CD4-positive, alpha-beta T cell (primary cell): Measurements from ENCODE around the gene DIAPH2. TPM values are rescaled to one million over a fixed set of nuclear protein-coding genes. Genes with fewer than 3 reads are reported as not detected.

Source experiments
- ATAC-seq: fragments of 200-7000 bp; cut with Tn5 transposase; one replicate; pipeline ENCODE4 v1.10.0; 2022; ENCODE audit warnings: mild to moderate bottlenecking; ENCODE audit not compliant: poor library complexity
- CTCF ChIA-PET: fragments of 350-600 bp; sonication (Branson Sonifier 250); formaldehyde crosslinking; loops from one replicate; lab custom pipeline; 2021; ENCODE audit warnings: antibody characterized with exemption, inconsistent platforms; lab: Charles Lee
- POLR2A ChIA-PET: fragments of 350-600 bp; sonication (Branson Sonifier 250); formaldehyde crosslinking; loops from one replicate; lab custom pipeline; 2021; ENCODE audit warnings: antibody characterized with exemption, inconsistent platforms; lab: Charles Lee
- DNase-seq, 14 experiments: peaks; one replicate each; pipeline ENCODE4 v3.0.0-alpha.2; 2013 to 2020; ENCODE audit warnings: mixed read lengths in 2 of 14
- H3K27ac ChIP-seq, 2 donors: one replicate each; pipeline versions ENCODE4 v1.5.1 to v1.7.0; 2013; ENCODE audit warnings: low read length in 2 of 2, low read depth in 1 of 2, mild to moderate bottlenecking in 1 of 2
- H3K27me3 ChIP-seq, 2 experiments: 1 replicate in 1 of 2; 2 replicates in 1 of 2; pipeline versions ENCODE4 v1.6.1 to v1.7.0; 2013; ENCODE audit warnings: low read length in 2 of 2, control low read depth in 1 of 2, mild to moderate bottlenecking in 1 of 2, moderate library complexity in 1 of 2; ENCODE audit not compliant: insufficient read depth in 2 of 2, control insufficient read depth in 1 of 2
- H3K36me3 ChIP-seq: one replicate; pipeline ENCODE4 v1.6.1; 2013; ENCODE audit warnings: low read length, control low read depth; ENCODE audit not compliant: insufficient read depth
- H3K4me1 ChIP-seq: one replicate; pipeline ENCODE4 v1.6.1; 2013; ENCODE audit warnings: low read length, control low read depth; ENCODE audit not compliant: insufficient read depth
- H3K4me3 ChIP-seq: one replicate; pipeline ENCODE4 v1.5.1; 2013; ENCODE audit warnings: mild to moderate bottlenecking, low read length, moderate library complexity
- H3K9me3 ChIP-seq, 2 experiments: 1 replicate in 1 of 2; 2 replicates in 1 of 2; pipeline versions ENCODE4 v1.6.1 to v1.7.0; 2013; ENCODE audit warnings: low read length in 2 of 2, mild to moderate bottlenecking in 2 of 2, control low read depth in 1 of 2, moderate library complexity in 1 of 2; ENCODE audit not compliant: control insufficient read depth in 1 of 2, insufficient read depth in 1 of 2
- H3K27ac Mint-ChIP-seq: one replicate; pipeline ENCODE4 v1.8.0; 2020; ENCODE audit warnings: mixed read lengths
- H3K27me3 Mint-ChIP-seq: one replicate; pipeline ENCODE4 v1.8.0; 2021; ENCODE audit warnings: mixed read lengths
- H3K36me3 Mint-ChIP-seq: one replicate; pipeline ENCODE4 v1.8.0; 2021; ENCODE audit warnings: low read depth, mixed read lengths
- H3K4me1 Mint-ChIP-seq: one replicate; pipeline ENCODE4 v1.8.0; 2021; ENCODE audit warnings: low read depth, mixed read lengths
- H3K4me3 Mint-ChIP-seq: one replicate; pipeline ENCODE4 v1.8.0; 2020; ENCODE audit warnings: mild to moderate bottlenecking, mixed read lengths
- H3K9me3 Mint-ChIP-seq: one replicate; pipeline ENCODE4 v1.8.0; 2020; ENCODE audit warnings: mixed read lengths
- intact Hi-C, 2 experiments: fragments of 100-400 bp; cut with DNase I in 1 of 2; cut with micrococcal nuclease in 1 of 2; formaldehyde crosslinking; loops; one replicate each; pipeline versions ENCODE4 v1.15.1 to v1.9.0; 2023 to 2025; cut with DNase I, micrococcal nuclease
- total RNA-seq, 174 experiments: library from RNA in 2 of 174; stranded (reverse) in 2 of 174; gene quantifications; one replicate each; pipeline ENCODE4 v1.2.3 and lab custom pipeline; 2021 to 2026
- TF ChIP-seq, protein P1 (sequence below): fragments of 200-600 bp; IDR thresholded peaks from one replicate; pipeline ENCODE4 v1.8.0; 2022; ENCODE audit warnings: antibody characterized with exemption, mild to moderate bottlenecking

DIAPH2 gene
- total RNA-seq, 2 experiments from 2014 or later: 11.4 to 11.7 TPM

DNA sequence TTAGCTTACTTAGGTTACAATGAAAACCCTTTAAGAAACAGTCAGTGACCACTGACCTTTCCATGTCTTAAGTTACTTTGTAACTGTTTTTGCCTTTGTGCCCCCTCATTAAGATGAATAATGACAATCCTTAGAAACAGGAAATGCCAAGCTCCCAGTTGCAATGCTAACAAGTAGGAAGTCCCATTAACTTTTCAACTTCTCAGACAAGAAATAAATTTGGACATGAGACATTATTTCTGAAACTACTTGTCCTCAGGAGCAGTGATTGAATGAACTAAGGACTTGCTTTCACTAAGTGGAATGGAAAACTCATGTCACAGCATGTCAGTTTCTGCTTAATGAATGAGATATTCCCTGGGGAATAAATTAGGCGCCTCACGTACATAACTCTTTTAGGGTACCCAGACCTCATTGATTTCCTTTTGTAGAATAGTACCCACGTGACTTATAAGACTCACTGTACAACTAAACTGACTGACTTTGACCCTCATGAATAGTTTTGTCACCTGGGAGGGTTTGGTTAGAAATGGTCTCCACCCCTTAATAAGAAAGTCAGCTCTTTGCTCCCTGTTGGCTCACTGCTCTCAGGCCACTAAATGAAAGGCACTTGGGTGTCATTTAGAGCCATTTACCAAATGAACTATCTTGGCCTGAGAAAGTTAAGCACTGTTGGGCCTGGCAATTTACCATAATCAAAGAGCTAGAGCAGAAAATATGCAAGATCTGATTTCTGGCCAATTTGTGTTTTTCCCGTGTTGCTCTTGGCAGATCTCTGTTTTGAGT, 582.9 kb downstream of the DIAPH2 start:
- Histone ChIP-seq H3K27ac (no peak overlapping the region), H3K4me1 (no peaks in the 10 kb centered on the region), H3K4me3 (no peak overlapping the region), H3K27me3 (no peaks in the 10 kb centered on the region), H3K9me3 (no peaks in the 10 kb centered on the region), H3K36me3 (no peaks in the 10 kb centered on the region)
- no peaks in the 10 kb centered on the region for H3K27me3 Mint-ChIP-seq
- intact Hi-C loops: no loop called here
- no peak overlapping the region for H3K4me3 Mint-ChIP-seq
- H3K4me1 Mint-ChIP-seq: no peaks in the 10 kb centered on the region
- CTCF ChIA-PET: no interaction called here
- H3K9me3 Mint-ChIP-seq: no peaks in the 10 kb centered on the region
- POLR2A ChIA-PET: no interaction called here
- no peak for DNase-seq
- H3K36me3 Mint-ChIP-seq: no peaks in the 10 kb centered on the region
- H3K27ac Mint-ChIP-seq: no peak overlapping the region
- TF ChIP-seq, protein P1, sequence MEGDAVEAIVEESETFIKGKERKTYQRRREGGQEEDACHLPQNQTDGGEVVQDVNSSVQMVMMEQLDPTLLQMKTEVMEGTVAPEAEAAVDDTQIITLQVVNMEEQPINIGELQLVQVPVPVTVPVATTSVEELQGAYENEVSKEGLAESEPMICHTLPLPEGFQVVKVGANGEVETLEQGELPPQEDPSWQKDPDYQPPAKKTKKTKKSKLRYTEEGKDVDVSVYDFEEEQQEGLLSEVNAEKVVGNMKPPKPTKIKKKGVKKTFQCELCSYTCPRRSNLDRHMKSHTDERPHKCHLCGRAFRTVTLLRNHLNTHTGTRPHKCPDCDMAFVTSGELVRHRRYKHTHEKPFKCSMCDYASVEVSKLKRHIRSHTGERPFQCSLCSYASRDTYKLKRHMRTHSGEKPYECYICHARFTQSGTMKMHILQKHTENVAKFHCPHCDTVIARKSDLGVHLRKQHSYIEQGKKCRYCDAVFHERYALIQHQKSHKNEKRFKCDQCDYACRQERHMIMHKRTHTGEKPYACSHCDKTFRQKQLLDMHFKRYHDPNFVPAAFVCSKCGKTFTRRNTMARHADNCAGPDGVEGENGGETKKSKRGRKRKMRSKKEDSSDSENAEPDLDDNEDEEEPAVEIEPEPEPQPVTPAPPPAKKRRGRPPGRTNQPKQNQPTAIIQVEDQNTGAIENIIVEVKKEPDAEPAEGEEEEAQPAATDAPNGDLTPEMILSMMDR: no peak
- no peak for ATAC-seq

GRCh38 chrX:97268182-97268680, 583.6 kb downstream of the DIAPH2 start:
- no peaks in the 10 kb centered on the region for H3K27me3 ChIP-seq
- H3K27ac Mint-ChIP-seq: no peak overlapping the region

DNA sequence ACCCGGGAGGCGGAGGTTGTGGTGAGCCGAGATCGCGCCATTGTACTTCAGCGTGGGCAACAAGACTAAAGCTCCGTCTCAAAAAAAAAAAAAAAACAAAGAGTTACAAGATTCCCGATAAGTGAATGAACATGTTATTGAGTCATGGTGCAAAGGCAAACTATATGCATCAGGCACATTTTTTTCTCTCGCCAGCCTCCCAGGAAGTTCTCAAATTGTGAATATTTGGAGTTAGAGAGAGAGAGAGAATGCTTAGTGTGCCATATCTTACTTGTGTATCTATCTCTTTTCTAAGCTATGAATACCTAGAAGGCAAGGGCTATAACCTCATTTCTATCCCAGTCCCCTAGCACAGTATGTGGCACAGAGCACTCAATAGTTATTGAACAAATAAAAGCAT, 599.9 kb downstream of the DIAPH2 start:
- TF ChIP-seq, protein P1: no peak
- Mint-ChIP-seq H3K4me1 (no peaks in the 10 kb centered on the region), H3K4me3 (no peak overlapping the region)

More at GRCh38 chrX:97268182-97268680, 583.6 kb downstream of the DIAPH2 start:
- Mint-ChIP-seq H3K27me3 (no peaks in the 10 kb centered on the region), H3K4me3 (no peak overlapping the region), H3K9me3 (no peaks in the 10 kb centered on the region), H3K4me1 (no peaks in the 10 kb centered on the region), H3K36me3 (no peaks in the 10 kb centered on the region)
- Histone ChIP-seq H3K4me3 (no peak overlapping the region), H3K9me3 (no peaks in the 10 kb centered on the region), H3K36me3 (no peaks in the 10 kb centered on the region), H3K27ac (no peak overlapping the region), H3K4me1 (no peaks in the 10 kb centered on the region)
- ATAC-seq (no peak), DNase-seq (no peak)
- intact Hi-C loops: no loop called here
- CTCF ChIA-PET: no interaction called here
- POLR2A ChIA-PET: no interaction called here
- TF ChIP-seq, protein P1: no peak

More for the DNA sequence above, 599.9 kb downstream of the DIAPH2 start:
- no peaks in the 10 kb centered on the region for H3K9me3 Mint-ChIP-seq
- H3K27me3 ChIP-seq: no peaks in the 10 kb centered on the region
- no peak overlapping the region for H3K27ac Mint-ChIP-seq
- no peak for ATAC-seq
- no peaks in the 10 kb centered on the region for H3K27me3 Mint-ChIP-seq
- intact Hi-C loops: no loop called here
- no peaks in the 10 kb centered on the region for H3K9me3 ChIP-seq
- CTCF ChIA-PET: no interaction called here
- no peak for DNase-seq
- POLR2A ChIA-PET: no interaction called here
- H3K27ac ChIP-seq: no peak overlapping the region
- no peak overlapping the region for H3K4me3 ChIP-seq
- H3K36me3 Mint-ChIP-seq: no peaks in the 10 kb centered on the region
- no peaks in the 10 kb centered on the region for H3K4me1 ChIP-seq
- no peaks in the 10 kb centered on the region for H3K36me3 ChIP-seq
